CD4-positive, alpha-beta T cell treated with Interleukin-10 for 1 hour (primary cell): ENCODE measurements around the gene GPC3.
"Not testable (repeated sequence)": the region's sequence is repeated elsewhere in the genome, so short reads cannot be mapped to it uniquely, and the experiment has no call there.

Source experiments
- DNase-seq: peaks from one replicate; pipeline ENCODE4 v3.0.0-alpha.2; 2020

Gene GPC3

DNA sequence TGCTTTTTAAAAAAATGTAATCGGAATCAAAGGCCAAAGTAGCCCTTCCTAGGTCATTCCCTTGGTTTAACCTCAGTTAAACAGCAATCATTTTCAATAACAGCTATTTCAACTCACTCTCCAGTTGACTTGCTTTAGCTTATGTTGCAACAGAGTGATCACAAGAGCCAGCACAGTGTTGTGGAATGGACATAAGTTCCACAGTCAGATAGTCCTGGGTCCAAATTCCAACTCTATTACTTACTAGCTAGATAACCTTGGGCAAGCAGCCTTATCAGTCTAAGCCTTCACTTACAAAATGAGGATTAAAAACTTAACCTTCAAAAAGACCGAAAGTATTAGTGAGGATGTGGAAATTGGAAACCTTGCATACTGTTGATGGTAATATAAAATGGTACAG lies 9.2 kb upstream of the GPC3 start:
- no peak for DNase-seq

GRCh38 chrX:133992882-133993281 lies 7.5 kb upstream of the GPC3 start:
- DNase-seq, result no peak

DNA sequence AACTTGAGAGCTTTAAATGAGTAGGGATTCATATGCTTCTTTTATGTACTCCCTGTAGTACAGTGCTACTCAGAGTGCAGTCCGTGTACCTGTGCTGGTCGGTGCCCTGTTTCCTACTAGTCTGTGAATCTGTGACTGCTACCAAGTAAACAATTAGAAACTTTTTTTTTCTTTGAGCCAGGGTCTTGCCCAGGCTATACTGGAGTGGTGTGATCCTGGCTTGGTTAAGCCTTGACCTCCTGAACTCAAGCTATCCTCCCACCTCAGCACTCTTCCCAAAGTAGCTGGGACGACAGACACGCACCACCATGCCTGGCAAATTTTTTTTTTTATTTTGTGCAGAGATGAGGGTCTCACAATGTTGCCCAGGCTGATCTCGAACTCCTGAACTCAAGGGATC lies 6.4 kb upstream of the GPC3 start:
- DNase-seq, result no peak

- not testable (repeated sequence) for DNase-seq
These were observed 5.7 kb upstream of the GPC3 start for GRCh38 chrX:133991057-133991456.

- no peak for DNase-seq
These were observed 4.6 kb upstream of the GPC3 start for GRCh38 chrX:133989993-133990392.

- no peak for DNase-seq
These were observed 4.1 kb upstream of the GPC3 start for GRCh38 chrX:133989490-133989889.

- DNase-seq, result no peak
These were observed 2.6 kb upstream of the GPC3 start for GRCh38 chrX:133988010-133988409.

DNA sequence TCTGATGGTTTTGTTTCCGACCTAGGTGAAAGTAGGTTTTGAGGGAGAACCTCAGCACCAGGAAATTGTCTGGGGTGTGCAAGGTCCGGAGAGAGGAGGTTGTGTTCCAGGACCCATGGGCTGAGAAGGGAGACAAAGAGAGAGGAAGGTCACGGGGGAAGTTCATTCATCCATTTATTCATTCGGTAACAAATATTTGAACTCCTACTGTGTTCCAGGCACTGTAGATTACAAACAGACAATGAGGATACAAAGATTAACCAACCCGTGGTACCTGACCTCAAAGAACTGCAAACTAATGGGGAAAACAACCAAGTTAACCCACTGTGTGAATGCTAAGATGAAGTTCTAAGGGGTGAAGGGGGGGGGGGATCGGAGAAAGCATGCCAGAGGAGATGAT lies 1.8 kb upstream of the GPC3 start:
- no peak for DNase-seq

- no peak for DNase-seq
These were observed 731 bp upstream of the GPC3 start for GRCh38 chrX:133985967-133986683.

GRCh38 chrX:133984857-133985163 lies 584 bp downstream of the GPC3 start:
- DNase-seq, result no peak

- no peak for DNase-seq
These were observed 1.2 kb downstream of the GPC3 start for GRCh38 chrX:133983974-133984845.

DNA sequence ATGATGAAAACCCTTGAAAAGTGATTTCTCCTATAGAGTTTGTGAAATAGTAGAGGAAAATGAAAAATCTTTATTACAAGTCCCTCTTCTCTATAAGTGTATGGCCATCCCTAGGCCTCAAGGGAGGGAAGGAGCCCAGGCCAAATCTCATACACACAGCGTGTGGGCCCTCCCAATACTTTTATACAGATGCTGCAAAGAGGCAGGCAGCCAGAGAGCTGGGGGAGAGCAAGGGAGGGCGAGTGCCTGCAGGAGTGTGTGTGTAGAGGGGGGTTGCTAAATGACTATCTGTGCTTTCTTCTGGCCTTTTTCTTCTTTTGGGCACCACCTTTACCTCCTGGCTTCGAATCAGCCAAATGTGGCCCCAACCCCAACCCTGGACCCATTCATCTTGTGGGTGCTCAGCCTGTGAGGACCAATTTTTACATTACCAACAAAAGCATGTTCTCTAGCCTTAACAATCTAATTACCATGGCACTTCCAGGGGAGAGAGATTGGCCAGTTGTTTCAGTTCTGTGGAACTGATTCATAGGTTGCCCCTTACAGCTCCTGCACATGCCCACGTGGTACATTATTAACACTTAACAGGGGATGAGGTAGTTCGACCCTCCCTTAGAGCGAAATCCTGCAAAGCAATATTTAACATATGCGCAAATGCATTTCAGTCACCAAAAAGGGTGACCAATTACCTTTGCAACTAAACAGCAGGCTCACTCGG lies 2.0 kb downstream of the GPC3 start:
- DNase-seq, result no peak

DNA sequence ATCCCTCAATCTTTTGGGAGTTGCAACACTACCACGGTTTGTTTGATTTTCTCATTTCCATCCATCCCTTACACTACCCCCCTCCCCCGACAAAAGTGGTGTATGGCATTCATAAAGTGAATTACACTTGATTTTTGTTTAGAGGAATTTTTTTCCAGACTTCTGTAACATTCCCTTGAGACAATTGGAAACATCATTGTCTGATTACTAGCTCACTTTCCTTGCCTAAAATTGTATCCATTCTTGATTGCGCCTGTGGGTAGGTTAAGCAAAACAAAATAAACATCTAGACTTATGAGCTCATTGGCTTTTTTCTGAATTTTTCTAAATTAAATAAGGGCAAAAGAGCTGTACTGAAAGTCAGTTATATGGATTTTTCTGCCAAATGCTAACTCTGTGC lies 3.5 kb downstream of the GPC3 start:
- no peak for DNase-seq

DNA sequence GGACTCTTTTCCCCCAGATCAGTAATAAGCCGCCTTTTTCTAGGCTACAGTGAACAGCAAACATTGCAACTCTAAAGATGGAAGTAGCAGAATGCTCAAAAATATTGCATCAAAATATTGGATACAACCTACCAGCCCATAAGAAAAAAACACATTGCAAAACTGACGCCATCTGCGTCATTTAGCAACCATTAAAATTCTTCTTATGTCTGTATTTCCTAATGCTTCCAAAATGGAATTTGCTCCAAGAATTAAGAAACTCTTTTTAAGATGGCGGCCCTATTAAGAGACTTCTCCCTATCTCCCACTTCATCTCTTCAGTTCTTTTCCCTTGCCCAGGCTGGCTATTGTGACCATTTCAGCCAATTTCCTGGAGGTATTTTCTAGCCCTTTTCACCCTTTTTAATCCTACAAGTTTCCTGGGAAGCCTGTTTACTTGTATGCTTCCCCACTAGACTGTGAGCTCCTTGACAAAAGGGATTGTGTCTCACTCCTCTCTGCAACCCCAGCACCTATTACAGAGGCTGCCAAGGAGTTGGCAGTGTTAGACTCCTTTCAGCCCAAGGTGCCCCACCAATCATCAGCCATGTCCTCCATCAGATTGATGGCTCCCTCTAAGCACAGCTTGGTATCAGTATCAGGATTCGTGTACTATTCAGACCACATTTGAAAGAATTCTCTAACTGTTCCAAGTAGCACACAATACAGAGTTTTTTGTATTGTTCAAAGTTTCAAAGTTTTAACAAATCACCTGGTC lies 4.4 kb downstream of the GPC3 start:
- DNase-seq, result no peak

GRCh38 chrX:133980406-133980805 lies 5.0 kb downstream of the GPC3 start:
- DNase-seq, result no peak

GRCh38 chrX:133979641-133980230 lies 5.7 kb downstream of the GPC3 start:
- DNase-seq, result no peak

DNA sequence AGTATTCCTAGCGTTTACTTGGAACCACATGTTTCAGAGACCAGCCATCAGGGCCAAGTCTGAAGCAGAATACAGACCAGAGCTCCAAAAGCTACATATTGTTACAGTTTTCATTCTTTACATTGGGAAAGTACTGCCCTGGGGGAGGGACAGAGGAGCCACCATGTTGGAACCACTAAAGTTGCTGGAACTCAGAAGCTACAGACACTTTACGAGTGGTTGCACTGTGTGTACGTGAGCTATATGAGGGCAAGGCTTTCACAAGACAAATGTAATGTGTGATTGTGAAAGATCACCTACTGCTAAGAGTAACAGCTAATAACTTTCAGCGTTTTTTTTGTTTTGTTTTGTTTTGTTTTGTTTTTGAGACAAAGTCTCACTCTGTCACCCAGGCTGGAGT lies 11.7 kb downstream of the GPC3 start:
- DNase-seq, result no peak

- DNase-seq, result no peak
These were observed 12.5 kb downstream of the GPC3 start for GRCh38 chrX:133972916-133973315.

DNA sequence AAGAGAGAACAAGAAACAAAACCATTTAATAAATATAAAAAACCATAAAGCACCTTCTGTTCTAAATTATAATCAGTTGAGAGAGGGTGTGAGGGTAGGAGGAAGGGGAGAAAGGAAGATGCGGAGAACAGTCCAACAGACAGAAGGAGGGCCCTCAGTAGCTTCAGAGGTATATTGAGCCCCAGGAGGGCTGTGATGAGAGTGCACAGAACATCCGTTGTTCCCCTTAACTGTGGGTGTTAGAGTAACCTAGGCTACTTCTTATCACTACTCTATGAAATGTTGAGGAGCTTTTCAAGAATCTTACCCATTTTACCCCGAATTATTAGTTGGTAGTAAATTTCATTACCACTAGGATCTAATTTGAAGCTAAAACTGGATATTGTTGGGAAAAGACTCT lies 13.8 kb downstream of the GPC3 start:
- no peak for DNase-seq

DNA sequence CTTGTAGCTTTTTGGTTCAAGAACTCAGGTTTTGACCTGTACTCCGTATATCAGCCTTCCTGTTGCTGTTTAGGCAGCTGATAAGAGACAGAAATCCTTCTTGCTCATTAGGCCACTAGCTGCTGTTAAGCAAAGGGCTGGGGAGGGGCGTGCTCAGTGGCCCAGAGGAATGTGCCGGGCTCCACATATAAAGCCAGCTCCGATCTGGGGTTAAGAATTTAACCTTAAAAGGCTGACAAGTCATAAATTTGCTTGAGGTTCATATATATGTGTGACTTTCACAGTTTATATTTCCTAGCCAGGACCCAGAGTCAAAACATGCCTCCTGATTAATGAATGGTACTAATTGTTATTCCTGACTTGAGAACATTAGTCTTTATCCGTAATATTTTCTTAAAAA lies 15.3 kb downstream of the GPC3 start:
- no peak for DNase-seq

DNA sequence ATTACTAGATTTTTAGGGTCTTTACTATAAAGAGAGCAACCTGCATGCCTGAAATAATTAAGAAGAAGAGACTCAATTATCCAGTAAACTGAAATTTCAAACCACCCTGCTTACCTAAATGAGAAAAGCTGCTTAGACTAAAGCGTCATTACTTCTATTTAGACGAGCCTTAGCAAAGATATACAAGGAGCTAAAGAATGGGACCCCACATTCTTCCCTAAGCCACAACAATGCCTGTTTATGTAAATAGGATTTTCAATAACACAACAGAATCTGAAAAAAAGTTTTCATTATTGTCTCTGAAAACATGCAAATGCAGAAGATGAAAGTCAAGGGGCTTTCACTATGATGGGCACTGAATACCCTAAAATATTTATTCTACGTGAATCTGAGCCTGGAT lies 16.2 kb downstream of the GPC3 start:
- DNase-seq, result no peak

GRCh38 chrX:133968109-133968508 lies 17.3 kb downstream of the GPC3 start:
- no peak for DNase-seq

GRCh38 chrX:133966199-133966598 lies 19.2 kb downstream of the GPC3 start:
- DNase-seq, result no peak
